ENCODE measurements around the gene CCDC106.

CCDC106 gene

GRCh38 chr19:55653651-55654322 is 5.8 kb downstream of the CCDC106 start:
- DNase-seq, result peak; percentile 96

GRCh38 chr19:55654323-55654867 is 6.4 kb downstream of the CCDC106 start:
- peak; percentile 98 for DNase-seq

DNA sequence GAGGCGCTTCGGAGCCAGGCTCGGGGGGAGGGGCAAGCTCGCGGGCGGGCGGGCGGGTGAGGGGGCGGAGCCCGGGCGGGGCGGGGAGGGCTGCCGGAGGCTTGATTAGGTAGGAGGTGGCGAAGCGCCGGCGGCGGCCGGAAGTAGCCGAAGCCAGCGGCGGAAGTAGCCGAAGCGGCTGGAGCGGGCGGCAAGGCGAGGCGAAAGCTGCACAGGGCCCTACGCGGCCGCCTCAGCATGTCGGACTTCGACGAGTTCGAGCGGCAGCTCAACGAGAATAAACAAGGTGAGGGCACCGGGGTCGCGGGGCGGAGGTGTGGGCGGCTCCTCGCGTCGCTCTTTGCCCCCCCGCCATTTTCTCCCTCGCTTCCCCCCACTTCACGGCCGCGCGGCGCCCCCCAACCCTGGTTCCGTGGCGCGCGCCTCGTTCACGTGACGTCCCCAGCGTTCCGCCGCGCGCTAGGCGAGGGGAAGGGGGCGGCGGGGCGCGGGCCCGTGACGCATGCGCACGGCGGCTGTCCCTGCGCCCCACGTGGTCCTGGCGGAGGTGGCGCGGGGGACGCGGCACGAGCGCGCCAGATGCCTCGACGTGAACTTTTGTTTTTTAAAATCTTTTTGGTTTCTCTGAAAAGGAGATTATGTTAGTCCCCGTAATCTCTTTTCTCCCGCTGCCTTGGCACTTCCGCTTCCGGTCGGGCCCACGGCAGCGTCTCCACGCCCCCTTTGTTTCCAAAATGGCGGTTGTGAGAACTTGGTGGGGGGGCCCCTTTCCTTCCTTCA is 7.0 kb downstream of the CCDC106 start, which contains the start of gene U2AF2:
U2AF2 (plus strand) TSS at position 168 of the 780 bp plus-strand sequence; CDS start at position 238, 70 bp downstream.
- peak; percentile 91 for DNase-seq

GRCh38 chr19:55655648-55656040 is 7.6 kb downstream of the CCDC106 start:
- DNase-seq, result no peak

- no peak for DNase-seq
These were observed 8.5 kb downstream of the CCDC106 start for GRCh38 chr19:55656552-55656951.

GRCh38 chr19:55656988-55657747 is 9.2 kb downstream of the CCDC106 start:
- DNase-seq, result no peak

- DNase-seq, result no peak
These were observed 10.9 kb downstream of the CCDC106 start for GRCh38 chr19:55658846-55659459.

DNA sequence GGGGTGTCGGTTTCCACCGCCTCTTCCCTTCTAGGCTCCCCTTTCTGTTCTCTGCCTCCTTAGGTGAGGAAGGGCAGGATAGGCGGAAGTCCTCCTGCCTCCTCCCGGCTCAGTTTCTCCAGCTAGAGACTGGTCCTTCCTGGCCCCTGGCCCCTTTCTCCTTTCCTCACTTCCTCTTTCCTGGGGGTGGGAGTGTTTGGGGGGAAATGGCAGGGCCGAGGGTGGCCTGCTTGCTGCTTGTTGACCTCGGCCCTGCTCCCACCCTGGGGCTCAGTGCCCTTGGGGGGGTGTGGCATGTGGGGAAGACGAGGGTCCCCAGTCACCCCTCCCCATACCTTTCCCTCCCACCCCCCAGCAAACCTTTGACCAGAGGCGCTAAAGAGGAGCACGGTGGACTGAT is 11.8 kb downstream of the CCDC106 start:
- DNase-seq, result no peak

DNA sequence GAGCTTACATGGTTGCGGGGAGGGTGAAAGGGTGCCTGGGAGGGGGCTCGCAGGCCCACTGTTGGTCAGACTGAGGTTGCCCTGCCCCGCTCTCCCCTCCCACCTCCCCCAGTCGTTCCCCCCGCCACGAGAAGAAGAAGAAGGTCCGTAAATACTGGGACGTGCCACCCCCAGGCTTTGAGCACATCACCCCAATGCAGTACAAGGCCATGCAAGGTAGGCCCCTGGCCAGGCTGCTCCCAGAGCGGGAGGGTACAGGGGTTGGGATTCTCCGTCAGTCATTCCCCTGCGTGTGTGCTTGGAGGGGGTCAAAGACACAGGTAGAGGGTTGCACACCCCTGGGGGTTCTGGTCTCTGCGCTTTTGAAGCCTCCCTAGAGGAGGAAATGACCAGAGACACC is 12.4 kb downstream of the CCDC106 start:
- DNase-seq, result no peak

GRCh38 chr19:55660991-55661390 is 13.0 kb downstream of the CCDC106 start:
- DNase-seq, result no peak

GRCh38 chr19:55661826-55662225 is 13.8 kb downstream of the CCDC106 start:
- DNase-seq, result no peak

- DNase-seq, result no peak
These were observed 16.0 kb downstream of the CCDC106 start for GRCh38 chr19:55663846-55664536.

GRCh38 chr19:55666343-55667005 is 18.5 kb downstream of the CCDC106 start:
- DNase-seq, result no peak

GRCh38 chr19:55667006-55667381 is 19.0 kb downstream of the CCDC106 start:
- DNase-seq, result no peak

DNA sequence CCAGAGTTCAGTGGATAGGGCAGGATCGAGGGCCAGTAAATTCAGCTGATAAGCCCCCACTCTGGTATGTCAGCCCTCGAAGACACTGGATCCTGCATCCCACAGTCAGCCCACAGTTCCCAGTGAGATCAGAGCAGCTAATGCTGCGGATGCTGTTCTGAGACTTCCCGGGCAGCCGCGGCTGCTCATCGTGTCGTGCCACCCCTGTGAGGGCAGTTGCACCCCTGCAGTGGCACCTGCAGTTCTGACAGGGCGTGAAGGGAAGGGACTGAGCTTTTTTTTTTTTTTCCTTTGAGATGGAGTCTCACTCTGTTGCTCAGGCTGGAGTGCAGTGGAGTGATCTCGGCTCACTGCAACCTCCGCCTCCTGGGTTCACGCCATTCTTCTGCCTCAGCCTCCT is 19.5 kb downstream of the CCDC106 start:
- DNase-seq, result no peak

DNA sequence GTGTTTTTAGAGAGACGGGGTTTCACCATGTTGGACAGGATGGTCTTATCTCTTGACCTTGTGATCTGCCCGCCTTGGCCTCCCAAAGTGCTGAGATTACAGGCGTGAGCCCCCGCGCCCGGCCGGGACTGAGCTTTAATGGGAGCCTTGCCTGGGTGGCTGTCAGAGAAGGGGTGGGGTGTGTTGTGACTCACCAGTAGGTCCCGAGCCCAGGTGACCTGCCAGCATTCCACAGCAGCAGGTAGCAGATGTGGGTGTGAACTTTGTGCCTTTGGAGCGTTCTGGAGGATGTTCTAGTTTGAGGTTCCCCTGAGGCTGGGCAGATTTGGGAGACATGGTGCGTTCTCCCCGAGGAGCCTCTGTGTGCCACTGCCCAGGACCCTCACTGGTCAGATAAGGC is 19.9 kb downstream of the CCDC106 start:
- no peak for DNase-seq

GRCh38 chr19:55668603-55669348 is 20.8 kb downstream of the CCDC106 start:
- DNase-seq, result no peak

DNA sequence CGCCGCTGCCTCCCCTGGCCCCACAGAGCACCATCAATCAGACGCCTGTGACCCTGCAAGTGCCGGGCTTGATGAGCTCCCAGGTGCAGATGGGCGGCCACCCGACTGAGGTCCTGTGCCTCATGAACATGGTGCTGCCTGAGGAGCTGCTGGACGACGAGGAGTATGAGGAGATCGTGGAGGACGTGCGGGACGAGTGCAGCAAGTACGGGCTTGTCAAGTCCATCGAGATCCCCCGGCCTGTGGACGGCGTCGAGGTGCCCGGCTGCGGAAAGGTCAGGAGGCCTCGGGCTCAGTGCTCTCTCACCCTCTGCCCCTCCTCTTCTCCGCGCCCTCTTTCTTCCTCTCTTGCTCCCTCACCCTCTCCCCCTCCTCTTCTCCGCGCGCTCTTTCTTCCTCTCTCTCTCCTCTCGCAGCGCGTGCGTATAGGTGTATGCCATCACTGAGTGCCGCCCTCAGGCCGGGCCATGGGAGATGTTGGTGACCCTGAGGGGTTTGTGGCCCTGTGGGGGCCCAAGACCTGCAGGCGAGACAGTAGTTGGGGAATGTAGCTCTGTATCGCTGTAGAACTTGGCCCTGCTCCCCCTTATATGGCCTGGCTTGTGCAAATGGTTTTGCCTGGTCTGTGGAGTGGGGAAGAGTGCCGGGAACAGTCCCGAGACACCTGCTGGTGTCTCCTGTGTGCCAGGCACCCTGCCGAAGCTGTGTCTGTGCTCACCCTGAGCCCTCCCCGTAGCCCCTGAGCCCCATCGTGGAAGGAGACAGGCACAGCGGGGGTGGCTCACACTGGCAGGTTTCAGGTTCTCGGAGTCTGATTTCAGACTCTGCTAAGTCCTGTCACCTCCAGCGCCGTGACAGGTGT is 21.6 kb downstream of the CCDC106 start:
- DNase-seq, result no peak

DNA sequence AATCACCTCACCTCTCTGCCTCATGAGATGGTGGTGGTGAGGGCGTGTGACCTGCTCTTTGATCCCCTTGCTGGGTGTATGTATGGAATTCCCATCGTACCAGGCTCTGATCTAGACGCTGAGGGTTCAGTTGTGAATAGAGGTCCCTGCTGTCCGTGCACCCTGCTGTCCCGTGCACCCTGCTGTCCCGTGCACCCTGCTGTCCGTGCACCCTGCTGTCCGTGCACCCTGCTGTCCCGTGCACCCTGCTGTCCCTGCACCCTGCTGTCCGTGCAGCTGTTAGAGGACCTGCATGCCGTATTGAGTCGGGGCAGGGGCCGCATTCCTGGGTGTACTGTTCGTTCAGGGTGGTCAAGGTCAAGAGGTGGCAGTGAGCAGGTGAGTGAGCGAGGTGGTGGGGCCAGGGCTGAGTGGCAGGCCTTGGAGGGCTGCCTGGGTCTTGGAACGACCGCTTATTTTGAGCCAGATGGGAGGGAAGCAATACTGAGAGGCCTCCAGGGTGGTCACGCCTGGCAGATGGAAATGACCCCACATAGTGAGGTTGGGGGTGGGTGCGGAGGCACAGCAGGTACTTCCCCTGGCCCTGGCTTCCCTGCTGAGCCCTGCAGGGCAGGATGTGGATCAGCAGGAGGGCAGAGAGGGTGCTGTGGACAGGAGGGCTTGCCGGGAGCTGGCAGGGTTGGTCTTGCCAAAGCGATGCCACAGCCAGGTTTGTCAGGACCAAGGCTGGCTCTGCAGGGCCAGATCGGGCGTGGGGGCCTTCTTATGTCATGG is 22.5 kb downstream of the CCDC106 start:
- no peak for DNase-seq

Data from NCI-H2171 (cell line).